GM19099 (cell line): ENCODE measurements around the gene METAP1D.

Experiments
- POLR2A ChIP-seq: IDR thresholded peaks from 3 replicates; pipeline ENCODE4 v1.6.1; 2011; ENCODE audit warnings: low read depth; ENCODE audit not compliant: insufficient read length; ENCODE audit errors: extremely low read depth

Gene METAP1D

DNA sequence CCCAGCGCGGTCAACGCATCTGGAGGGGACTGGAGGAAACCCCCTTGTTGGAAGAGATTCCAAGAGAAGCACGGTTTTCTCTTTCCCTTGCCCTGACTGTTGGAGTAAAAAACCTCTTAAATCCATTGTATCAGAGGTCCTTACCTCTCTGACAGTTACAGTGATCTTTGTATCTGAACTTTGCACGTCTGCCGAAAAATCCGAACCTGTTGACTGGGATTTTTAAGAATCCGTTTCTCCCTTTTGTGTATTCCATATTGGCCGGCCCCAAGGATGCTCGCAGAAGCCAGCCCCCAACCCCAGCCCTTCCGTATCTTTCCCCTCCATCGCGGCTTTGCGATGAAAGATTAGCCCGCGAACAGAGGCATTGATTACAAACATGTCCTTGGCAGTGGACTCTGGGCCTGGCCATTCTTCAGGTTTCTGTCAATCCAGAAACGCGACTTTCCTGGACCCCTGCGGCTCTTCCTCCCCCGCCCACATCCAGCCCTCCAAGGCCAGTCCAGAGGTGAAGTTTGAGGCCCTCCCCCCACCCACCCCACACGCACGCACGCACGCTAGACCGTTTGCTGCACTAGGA lies 81.0 kb downstream of the METAP1D start:
- TF ChIP-seq POLR2A, result no peak

DNA sequence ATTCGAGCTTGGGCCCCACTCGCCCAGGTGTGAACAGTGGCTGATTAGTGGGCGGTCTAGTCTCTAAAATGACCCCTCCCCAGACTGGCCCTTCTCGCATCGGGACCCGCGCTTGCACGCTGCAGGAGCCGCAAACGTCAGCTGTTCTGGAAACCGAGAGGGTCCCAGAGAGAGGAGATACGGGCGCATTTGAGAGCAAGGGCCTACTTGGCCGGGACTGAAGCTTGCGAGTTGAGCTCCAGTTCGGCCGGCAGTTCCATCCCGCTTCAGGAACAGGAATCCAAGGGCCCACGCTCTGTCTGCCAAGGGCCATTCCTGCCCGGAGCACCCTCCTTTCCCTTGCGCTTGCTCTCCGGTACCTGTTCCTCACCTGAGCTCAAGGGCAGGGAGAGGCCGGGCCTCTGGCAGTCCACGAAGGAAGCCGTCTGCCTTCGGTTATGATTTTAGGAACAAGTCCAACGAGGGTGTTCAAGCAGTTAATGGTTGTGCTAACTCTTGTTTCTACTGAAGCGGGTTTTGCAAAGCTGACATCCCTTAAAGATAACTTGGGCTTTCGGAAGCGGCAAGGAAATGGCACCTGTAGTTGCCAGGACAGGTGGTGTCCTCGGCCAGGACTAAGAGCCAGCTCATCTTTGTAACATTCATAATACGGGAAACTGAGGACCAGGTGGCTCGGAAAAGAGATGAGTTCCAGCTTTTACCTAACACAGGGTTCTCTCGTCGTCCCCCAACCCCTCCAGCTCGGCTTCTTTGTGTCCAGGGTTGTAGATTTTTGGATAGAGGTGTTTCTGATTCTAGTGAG lies 81.7 kb downstream of the METAP1D start:
- no peak for TF ChIP-seq POLR2A

DNA sequence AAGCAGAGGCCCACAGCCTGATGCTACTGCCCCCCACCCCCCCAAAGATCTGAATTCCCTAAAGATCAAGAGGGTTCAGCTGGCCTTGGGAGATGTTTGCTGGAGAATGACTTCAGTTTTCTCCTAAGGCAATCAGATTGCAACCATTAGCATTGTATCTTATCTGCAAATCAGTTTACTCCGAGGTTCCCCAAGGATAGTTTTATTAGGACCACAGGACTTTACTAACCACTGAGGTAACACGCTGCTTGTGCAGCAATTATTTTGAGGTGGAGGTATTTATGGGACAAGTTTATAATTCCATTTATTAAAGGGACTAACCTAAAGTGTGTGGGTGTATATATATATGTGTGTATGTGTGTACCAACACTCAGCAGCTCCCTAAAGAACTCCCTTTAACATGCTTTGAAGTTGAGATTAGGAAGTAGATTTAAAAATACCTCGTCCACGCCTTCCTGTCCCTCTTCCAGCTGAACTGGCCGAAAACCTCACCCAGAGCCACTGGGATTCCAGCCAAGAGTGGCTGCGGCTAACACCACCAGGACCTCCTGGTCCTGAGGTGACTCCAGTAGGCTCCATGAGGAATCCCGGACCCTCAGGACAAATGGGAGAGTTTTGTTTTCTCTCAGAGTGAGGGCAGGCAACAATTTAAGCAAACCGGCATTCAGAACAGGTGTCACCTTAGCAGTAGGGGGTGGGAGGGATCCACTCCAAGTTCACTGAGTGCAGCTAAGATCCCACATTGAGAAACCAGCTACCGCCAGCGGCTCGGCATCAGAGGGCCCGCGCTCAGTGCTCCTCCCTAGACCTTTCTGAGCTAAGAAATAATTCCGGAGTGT lies 82.6 kb downstream of the METAP1D start:
- no peak for TF ChIP-seq POLR2A

DNA sequence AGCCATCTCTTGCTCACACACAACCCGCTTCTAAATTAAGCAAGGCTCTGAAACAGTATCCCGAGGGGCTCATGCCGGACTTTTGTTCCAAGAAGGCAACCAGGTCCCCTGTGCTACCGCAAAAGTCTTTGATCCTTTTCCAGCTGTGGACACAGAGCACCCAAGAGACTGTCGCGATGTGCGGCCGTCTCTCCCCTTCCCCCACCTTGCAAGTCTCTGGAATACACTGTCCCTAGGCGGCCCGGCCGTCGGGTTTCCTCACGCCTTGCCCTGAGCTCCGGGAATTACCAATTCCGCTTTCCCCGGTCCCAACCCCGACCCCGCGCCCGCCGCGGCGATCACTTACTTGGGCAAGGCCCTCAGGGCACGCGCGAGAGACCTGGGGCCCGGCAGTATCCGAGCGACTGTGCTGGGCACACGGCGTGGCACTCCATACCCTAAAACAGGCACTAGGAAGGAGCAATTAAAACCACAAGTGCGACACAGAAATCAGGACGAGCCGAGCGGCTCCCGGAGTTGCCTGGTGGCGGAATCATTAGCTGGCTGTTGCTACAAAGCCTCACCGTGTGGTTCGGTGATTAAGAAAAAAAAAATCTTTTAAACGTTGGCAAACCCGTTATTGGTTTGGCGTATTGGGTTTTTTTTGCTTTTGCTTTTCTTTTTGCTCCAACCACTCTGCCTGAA lies 83.3 kb downstream of the METAP1D start:
- no peak for TF ChIP-seq POLR2A

DNA sequence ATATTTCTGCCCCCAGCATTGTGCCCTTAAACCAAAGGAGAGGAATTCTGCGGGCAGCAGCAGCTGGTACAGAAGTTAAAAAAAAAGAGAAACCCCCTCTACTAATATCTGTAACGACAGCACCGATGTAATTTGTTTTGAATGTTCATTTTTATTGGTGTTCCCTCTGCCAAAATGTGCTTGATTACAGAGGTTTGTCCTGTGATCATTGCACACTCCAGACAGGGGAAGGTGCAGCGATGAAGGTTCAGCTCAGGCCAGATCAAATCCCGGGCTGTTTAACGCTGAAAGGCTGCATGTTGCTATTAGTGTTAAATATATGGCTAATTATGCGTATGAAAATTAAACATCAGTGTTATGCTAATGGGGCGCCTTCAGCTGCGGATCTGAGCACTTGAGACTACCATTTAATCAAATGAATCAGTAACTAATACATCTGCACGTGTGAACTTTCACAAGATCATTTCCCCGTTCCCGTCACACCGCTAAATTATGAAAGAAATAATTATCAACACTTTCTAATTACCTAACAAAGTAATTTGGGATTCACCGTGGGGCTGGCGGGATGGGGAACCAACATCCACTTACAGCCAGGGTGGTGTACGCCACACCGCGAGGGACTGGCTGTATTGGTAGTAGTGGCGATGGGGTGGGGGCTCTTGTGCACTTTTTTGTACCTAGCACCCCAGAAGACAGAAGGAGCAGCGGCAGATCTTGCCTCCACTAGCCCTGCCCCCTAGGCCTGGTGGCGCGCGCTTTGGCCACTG lies 84.1 kb downstream of the METAP1D start:
- no peak for TF ChIP-seq POLR2A

DNA sequence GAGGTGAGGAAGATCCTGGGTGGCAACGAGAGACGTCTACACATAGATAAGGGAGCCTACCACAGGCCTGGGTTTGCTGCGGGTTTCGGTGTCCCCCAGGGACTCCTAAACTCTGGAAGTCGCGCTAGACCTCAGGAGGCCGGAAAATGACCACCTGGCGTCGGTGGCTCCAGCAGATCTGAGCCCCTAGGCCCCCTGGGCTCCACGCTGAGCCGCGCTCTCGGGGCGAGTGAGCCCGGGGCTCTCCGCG lies 84.6 kb downstream of the METAP1D start:
- TF ChIP-seq POLR2A, result no peak

DNA sequence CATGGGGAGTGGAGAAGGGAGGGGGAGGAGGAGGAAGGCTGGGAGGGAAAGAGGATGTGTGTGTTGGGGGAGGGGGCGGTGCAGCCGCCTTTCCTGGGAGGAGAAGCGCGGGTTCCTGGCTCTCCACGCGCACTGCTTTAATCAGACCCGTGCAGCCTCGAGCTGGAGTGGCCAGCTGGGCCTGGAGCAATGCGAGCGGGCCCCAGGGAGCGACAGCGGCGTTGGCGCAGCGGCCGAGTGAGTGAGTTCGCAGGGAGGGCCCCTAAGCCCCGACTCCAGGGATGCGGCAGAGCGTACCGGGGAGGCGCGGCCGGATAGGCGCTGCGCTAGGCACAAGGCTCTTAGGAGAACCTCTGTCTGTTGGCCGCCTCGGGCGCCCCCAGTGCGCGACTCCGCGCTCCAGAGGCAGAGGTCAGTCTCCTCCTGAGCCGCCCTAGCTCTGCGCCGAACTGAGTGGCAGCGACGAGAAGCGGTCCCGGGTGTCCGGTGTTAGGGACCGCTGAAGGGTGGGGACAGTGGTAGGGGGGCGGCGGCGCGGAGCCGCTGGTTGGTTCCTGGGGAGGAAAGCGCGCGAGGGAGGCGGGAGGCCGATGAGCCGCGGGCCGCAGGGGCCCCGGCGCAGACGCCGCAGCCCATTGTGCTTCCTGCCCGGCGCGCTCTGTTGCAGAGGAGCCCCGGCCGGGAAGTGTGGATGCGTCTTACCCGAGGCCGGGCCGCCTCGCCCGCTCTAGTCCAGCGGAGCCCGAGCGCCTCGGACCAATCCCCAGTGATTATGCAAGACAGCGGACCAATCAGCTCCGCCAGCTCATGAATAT lies 85.1 kb downstream of the METAP1D start:
- peak; percentile 36 for TF ChIP-seq POLR2A

DNA sequence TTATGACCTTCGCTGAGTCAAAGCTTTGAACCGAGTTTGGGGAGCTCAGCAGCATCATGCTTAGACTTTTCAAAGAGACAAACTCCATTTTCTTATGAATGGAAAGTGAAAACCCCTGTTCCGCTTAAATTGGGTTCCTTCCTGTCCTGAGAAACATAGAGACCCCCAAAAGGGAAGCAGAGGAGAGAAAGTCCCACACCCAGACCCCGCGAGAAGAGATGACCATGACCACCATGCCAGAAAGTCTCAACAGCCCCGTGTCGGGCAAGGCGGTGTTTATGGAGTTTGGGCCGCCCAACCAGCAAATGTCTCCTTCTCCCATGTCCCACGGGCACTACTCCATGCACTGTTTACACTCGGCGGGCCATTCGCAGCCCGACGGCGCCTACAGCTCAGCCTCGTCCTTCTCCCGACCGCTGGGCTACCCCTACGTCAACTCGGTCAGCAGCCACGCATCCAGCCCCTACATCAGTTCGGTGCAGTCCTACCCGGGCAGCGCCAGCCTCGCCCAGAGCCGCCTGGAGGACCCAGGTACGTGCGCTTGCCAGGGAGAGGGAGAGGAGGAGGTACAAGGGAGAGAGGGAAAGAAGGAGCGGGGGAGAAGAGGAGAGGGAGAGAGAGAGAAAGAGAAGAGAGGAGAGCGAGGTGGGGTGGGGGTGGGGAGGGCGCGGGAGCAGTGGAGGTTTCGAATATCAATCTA lies 85.9 kb downstream of the METAP1D start, which contains the start of gene DLX1:
DLX1 (plus strand) TSS at position 48 of the 700 bp plus-strand sequence; CDS start at position 219, 171 bp downstream.
- TF ChIP-seq POLR2A, result no peak

DNA sequence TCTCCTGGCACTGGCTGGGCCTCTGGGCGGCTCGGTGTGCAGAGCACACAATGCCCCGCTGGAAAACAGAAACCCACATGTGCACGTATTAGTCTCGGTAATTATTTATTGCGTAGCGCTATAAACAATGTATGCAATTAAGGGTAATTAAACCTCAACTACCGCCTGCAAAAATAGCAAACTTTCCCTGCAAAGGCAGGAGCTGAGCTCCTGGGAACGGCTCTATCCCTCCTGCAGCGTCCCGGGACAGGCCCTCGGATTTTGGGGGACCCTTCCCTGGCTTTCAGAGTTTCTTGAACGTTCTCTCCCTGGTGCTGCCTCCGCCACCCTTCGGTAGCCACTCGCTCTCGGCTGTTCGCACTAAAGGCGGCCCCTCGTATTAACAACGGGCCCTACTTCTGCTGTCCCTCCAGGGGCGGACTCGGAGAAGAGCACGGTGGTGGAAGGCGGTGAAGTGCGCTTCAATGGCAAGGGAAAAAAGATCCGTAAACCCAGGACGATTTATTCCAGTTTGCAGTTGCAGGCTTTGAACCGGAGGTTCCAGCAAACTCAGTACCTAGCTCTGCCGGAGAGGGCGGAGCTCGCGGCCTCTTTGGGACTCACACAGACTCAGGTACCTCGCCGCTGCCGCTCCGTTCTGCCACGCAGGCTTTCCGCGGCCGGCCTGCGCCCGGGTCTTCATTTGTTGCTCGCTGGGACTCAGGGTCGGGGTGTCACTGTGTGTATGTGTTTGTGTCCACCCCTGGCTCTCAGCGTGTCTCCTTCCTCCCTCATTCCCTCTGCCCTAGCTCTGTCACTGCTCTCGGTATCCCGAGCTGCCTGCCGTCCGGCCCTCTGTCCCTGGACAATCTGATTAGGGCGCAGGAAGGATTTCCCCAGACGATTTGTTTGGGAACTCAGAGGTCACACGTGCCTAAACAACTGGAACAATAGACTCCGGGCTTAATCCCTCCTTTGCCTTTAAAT lies 86.8 kb downstream of the METAP1D start:
- no peak for TF ChIP-seq POLR2A

DNA sequence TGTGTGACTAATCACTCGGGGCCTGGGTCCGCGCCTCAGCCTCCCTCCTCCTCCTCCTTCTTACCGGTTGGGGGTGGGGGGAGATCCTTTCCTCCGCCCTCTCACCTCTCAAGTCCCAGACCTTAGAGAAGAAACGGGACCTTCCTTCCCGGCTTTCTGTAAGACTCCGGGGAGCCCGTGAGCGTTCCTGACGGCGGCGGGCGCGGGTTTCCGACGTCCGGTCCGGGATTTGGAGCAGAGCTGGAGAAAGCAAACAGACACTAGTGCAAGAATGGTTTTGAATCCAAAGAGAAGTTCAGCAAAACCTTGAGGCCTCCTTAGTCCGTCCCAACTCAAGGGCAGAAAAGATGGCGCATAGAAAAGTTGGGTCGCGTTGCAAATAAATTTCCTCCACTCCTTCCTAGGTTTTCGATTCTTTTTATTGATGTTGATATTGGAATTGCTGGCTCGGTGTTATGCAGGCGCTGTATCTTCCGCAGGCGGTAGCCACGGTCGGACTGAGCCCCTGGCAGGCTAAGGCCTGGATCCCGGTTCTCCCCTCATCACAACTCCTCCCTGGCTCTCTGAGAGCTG lies 87.5 kb downstream of the METAP1D start:
- no peak for TF ChIP-seq POLR2A

DNA sequence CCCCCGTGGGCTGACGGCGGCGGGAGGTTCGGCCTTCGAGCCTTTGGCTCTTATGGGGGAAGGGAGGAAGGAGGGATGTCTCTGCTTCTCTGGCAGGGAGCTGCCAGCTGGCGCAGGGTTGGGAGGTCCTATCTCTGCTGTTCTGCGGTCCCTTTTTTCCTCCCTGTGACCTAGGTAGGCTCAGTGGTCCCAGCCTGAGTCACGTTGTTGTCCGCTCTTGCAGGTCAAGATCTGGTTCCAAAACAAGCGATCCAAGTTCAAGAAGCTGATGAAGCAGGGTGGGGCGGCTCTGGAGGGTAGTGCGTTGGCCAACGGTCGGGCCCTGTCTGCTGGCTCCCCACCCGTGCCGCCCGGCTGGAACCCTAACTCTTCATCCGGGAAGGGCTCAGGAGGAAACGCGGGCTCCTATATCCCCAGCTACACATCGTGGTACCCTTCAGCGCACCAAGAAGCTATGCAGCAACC lies 88.1 kb downstream of the METAP1D start:
- TF ChIP-seq POLR2A, result no peak
